ENCODE data around the gene TMEM134. TPM values are rescaled to one million over a fixed set of nuclear protein-coding genes. Genes with fewer than 3 reads are reported as not detected.

The TMEM134 gene
- total RNA-seq, 4 donors from 2014 or later, result 79.8 to 155 (median 108) TPM

GRCh38 chr11:67457453-67457852 is 11.6 kb downstream of the TMEM134 start:
- Histone ChIP-seq H3K4me1 (peaks cover 0 to 7% of the 10 kb centered on the region in 2 donors), H3K27ac (no peak overlapping the region), H3K36me3 (no peaks in the 10 kb centered on the region), H3K4me3 (no peak overlapping the region), H3K9me3 (no peaks in the 10 kb centered on the region), H3K27me3 (no peaks in the 10 kb centered on the region)
- TF ChIP-seq CTCF (IDR thresholded peaks at IDR 0.05 in 4 of 5, conservative IDR thresholded peaks at IDR 0.05 in 1 of 5), result no peak
- no peak for TF ChIP-seq POLR2A (IDR thresholded peaks at IDR 0.05)
- DNase-seq (no peak), ATAC-seq (no peak)
- intact Hi-C loops (cut with DNase I; ENCODE audit: low total_unique reads), result no loop called here
- in situ Hi-C loops (cut with MboI; ENCODE audit: low sequenced_read_pairs in 4 of 4), result no loop called here

GRCh38 chr11:67456068-67456705 is 12.9 kb downstream of the TMEM134 start:
- Histone ChIP-seq H3K27me3 (no peaks in the 10 kb centered on the region), H3K4me1 (peaks cover 0 to 12% of the 10 kb centered on the region in 2 donors), H3K4me3 (no peak overlapping the region), H3K36me3 (no peaks in the 10 kb centered on the region), H3K27ac (no peak overlapping the region), H3K9me3 (no peaks in the 10 kb centered on the region)
- intact Hi-C loops (cut with DNase I; ENCODE audit: low total_unique reads), result no loop called here
- TF ChIP-seq POLR2A (IDR thresholded peaks at IDR 0.05), result no peak
- no peak for TF ChIP-seq CTCF (IDR thresholded peaks at IDR 0.05 in 4 of 5, conservative IDR thresholded peaks at IDR 0.05 in 1 of 5)
- ATAC-seq (no peak), DNase-seq (no peak)
- in situ Hi-C loops (cut with MboI; ENCODE audit: low sequenced_read_pairs in 4 of 4), result no loop called here

GRCh38 chr11:67455054-67455453 is 14.0 kb downstream of the TMEM134 start, which contains the start of gene CABP4:
Gene CABP4 (plus strand): TSS chr11:67455354. CDS start chr11:67455424, 70 bp downstream.
- ATAC-seq (no peak), DNase-seq (no peak)
- H3K27me3 ChIP-seq, result no peaks in the 10 kb centered on the region
- H3K4me1 ChIP-seq, result peaks cover 0 to 12% of the 10 kb centered on the region in 2 donors
- intact Hi-C loops (cut with DNase I; ENCODE audit: low total_unique reads) (no loop called here), in situ Hi-C loops (cut with MboI; ENCODE audit: low sequenced_read_pairs in 4 of 4) (no loop called here)
- H3K9me3 ChIP-seq, result no peaks in the 10 kb centered on the region
- H3K4me3 ChIP-seq, result no peak within 1 kb of the TSS
- H3K36me3 ChIP-seq, result no peaks in the 10 kb centered on the region
- no peak for TF ChIP-seq POLR2A (IDR thresholded peaks at IDR 0.05)
- no peak for TF ChIP-seq CTCF (IDR thresholded peaks at IDR 0.05 in 4 of 5, conservative IDR thresholded peaks at IDR 0.05 in 1 of 5)
- H3K27ac ChIP-seq, result no peak within 1 kb of the TSS

- H3K4me3 ChIP-seq, result no peak overlapping the region
- peaks cover 0 to 12% of the 10 kb centered on the region in 2 donors for H3K4me1 ChIP-seq
- ATAC-seq (no peak), DNase-seq (no peak)
- no peaks in the 10 kb centered on the region for H3K36me3 ChIP-seq
- TF ChIP-seq CTCF (IDR thresholded peaks at IDR 0.05 in 4 of 5, conservative IDR thresholded peaks at IDR 0.05 in 1 of 5) (no peak), POLR2A (IDR thresholded peaks at IDR 0.05) (no peak)
- H3K27me3 ChIP-seq, result no peaks in the 10 kb centered on the region
- H3K9me3 ChIP-seq, result no peaks in the 10 kb centered on the region
- in situ Hi-C loops (cut with MboI; ENCODE audit: low sequenced_read_pairs in 4 of 4), result no loop called here
- intact Hi-C loops (cut with DNase I; ENCODE audit: low total_unique reads), result no loop called here
- no peak overlapping the region for H3K27ac ChIP-seq
These were observed 15.0 kb downstream of the TMEM134 start for GRCh38 chr11:67453816-67454732.
